Ascending aorta (tissue), 2 donors: ENCODE data around the gene ABL1. TPM values are rescaled to one million over a fixed set of nuclear protein-coding genes. Genes with fewer than 3 reads are reported as not detected.

ENCODE experiments used
- DNase-seq, 2 donors: peaks; one replicate each; pipeline ENCODE4 v3.0.0-alpha.2; 2019; ENCODE audit warnings: low spot score in 2 of 2
- H3K27ac ChIP-seq, 2 donors: fragments of 200-600 bp; sonication (generic); one replicate each; pipeline ENCODE4 v1.5.1; 2016 to 2017; ENCODE audit warnings: mild to moderate bottlenecking in 1 of 2
- H3K27me3 ChIP-seq: fragments of 200-600 bp; sonication (generic); one replicate; pipeline ENCODE4 v1.5.1; 2017
- H3K36me3 ChIP-seq, 2 donors: fragments of 200-600 bp; sonication (generic); one replicate each; pipeline ENCODE4 v1.5.1; 2016
- H3K4me1 ChIP-seq, 2 donors: fragments of 200-600 bp; sonication (generic); one replicate each; pipeline ENCODE4 v1.5.1; 2016 to 2017; ENCODE audit warnings: mild to moderate bottlenecking in 1 of 2
- H3K4me3 ChIP-seq, 2 donors: fragments of 200-600 bp; sonication (generic); one replicate each; pipeline ENCODE4 v1.5.1; 2016 to 2017; ENCODE audit warnings: mild to moderate bottlenecking in 1 of 2
- H3K9me3 ChIP-seq, 2 donors: fragments of 200-600 bp; sonication (generic); one replicate each; pipeline ENCODE4 v1.5.1; 2016
- intact Hi-C: fragments of 100-400 bp; cut with DNase I; formaldehyde crosslinking; loops from one replicate; pipeline ENCODE4 v1.15.1; 2023
- total RNA-seq: library from RNA; depleted of rRNA; stranded (reverse); fragments of >200 nt; gene quantifications from one replicate; pipeline ENCODE4 v1.1.0, GENCODE V29; 2016
- TF ChIP-seq, protein P1 (sequence below), 3 experiments: fragments of 200-600 bp in 2 of 3; fragments of 450-650 bp in 1 of 3; sonication (generic) in 2 of 3; IDR thresholded peaks; one replicate each; pipeline ENCODE4 v1.5.1; 2016 to 2019; ENCODE audit warnings: antibody characterized with exemption in 3 of 3, mild to moderate bottlenecking in 1 of 3, moderate library complexity in 1 of 3

ABL1 gene
- total RNA-seq, 1 donor from 2014 or later: 99.1 TPM

DNA sequence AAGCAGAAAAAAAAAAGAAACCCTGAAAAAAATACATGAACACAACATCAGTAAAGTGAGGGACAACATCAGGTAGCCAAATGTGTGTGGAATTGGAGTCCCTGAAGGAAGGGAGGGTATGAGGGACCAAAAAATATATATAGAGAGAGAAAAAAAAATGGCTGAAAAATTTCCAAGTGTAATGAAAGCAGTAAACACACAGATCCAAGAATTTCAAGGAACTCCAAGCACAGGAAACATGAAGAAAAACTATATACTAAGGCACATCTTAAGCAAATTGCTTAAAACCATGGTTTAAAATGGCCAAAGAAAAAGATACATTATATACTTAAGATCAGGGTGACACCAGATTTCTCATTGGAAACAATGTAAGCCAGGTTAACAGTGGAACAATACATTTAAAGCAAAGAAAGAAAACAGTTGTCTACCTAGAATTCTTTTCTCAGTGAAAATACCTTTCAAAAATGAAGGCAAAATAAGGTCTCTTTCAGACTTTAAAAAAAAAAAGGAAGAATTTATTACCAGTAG is 24.4 kb upstream of the ABL1 start:
- H3K4me1 ChIP-seq: no peaks in the 10 kb centered on the region
- TF ChIP-seq, protein P1, sequence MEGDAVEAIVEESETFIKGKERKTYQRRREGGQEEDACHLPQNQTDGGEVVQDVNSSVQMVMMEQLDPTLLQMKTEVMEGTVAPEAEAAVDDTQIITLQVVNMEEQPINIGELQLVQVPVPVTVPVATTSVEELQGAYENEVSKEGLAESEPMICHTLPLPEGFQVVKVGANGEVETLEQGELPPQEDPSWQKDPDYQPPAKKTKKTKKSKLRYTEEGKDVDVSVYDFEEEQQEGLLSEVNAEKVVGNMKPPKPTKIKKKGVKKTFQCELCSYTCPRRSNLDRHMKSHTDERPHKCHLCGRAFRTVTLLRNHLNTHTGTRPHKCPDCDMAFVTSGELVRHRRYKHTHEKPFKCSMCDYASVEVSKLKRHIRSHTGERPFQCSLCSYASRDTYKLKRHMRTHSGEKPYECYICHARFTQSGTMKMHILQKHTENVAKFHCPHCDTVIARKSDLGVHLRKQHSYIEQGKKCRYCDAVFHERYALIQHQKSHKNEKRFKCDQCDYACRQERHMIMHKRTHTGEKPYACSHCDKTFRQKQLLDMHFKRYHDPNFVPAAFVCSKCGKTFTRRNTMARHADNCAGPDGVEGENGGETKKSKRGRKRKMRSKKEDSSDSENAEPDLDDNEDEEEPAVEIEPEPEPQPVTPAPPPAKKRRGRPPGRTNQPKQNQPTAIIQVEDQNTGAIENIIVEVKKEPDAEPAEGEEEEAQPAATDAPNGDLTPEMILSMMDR (IDR thresholded peaks at IDR 0.05): no peak
- H3K9me3 ChIP-seq: no peaks in the 10 kb centered on the region
- intact Hi-C loops: no loop called here
- DNase-seq: no peak
- no peaks in the 10 kb centered on the region for H3K36me3 ChIP-seq
- H3K4me3 ChIP-seq: no peak overlapping the region
- no peaks in the 10 kb centered on the region for H3K27me3 ChIP-seq
- H3K27ac ChIP-seq: no peak overlapping the region

GRCh38 chr9:130815242-130815808 is 19.7 kb upstream of the ABL1 start:
- no peaks in the 10 kb centered on the region for H3K27me3 ChIP-seq
- no peak for DNase-seq
- no peak overlapping the region for H3K27ac ChIP-seq
- H3K9me3 ChIP-seq: peaks cover 0 to 6% of the 10 kb centered on the region in 2 donors
- TF ChIP-seq, protein P1 (IDR thresholded peaks at IDR 0.05): no peak
- H3K4me1 ChIP-seq: no peaks in the 10 kb centered on the region
- no peak overlapping the region for H3K4me3 ChIP-seq
- H3K36me3 ChIP-seq: no peaks in the 10 kb centered on the region
- intact Hi-C loops: no loop called here

GRCh38 chr9:130817914-130818313 is 17.1 kb upstream of the ABL1 start:
- no peak overlapping the region for H3K27ac ChIP-seq
- DNase-seq: no peak
- peaks cover 0 to 6% of the 10 kb centered on the region in 2 donors for H3K9me3 ChIP-seq
- TF ChIP-seq, protein P1 (IDR thresholded peaks at IDR 0.05): no peak
- H3K4me3 ChIP-seq: no peak overlapping the region
- intact Hi-C loops: no loop called here
- no peaks in the 10 kb centered on the region for H3K4me1 ChIP-seq
- no peaks in the 10 kb centered on the region for H3K27me3 ChIP-seq
- H3K36me3 ChIP-seq: no peaks in the 10 kb centered on the region

DNA sequence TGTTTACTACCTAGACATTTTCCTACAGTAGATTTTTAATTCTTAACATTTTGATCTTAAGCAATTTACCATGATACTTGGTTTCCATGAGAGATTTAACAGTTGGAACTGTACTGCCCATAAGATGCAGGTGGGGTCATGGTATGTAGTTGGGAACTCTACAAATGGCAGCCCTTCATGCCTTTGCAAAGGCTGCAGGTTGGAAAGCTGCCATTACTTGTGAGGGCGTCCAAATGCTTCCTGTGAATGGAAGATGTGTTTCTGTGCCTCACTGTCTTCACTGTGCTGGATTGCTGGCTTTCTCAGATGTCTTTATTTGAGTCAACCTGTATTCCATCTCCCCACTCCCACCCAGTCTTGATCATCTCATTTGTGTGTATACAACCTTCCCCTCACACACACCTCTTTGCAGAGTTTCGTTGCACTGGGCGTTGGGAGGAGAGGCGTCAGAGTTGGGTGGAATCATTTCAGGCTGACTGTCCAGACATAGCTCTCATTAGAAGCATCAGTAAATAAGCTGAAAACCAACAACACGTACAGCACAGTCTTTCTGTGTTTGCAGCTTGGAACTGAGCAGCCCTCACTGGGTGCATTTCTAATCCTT is 14.8 kb upstream of the ABL1 start:
- intact Hi-C loops: no loop called here
- TF ChIP-seq, protein P1 (IDR thresholded peaks at IDR 0.05): no peak
- H3K27me3 ChIP-seq: no peaks in the 10 kb centered on the region
- no peak for DNase-seq
- H3K36me3 ChIP-seq: no peaks in the 10 kb centered on the region
- H3K4me1 ChIP-seq: peaks cover 0 to 12% of the 10 kb centered on the region in 2 donors
- H3K27ac ChIP-seq: no peak overlapping the region
- peaks cover 0 to 6% of the 10 kb centered on the region in 2 donors for H3K9me3 ChIP-seq
- no peak overlapping the region for H3K4me3 ChIP-seq

GRCh38 chr9:130823435-130823834 is 11.6 kb upstream of the ABL1 start:
- Histone ChIP-seq H3K4me1 (peaks cover 0 to 20% of the 10 kb centered on the region in 2 donors), H3K4me3 (no peak overlapping the region), H3K36me3 (no peaks in the 10 kb centered on the region), H3K27me3 (no peaks in the 10 kb centered on the region), H3K27ac (peak overlapping the region; percentile 76 to 87), H3K9me3 (no peaks in the 10 kb centered on the region)
- TF ChIP-seq, protein P1 (IDR thresholded peaks at IDR 0.05): no peak
- DNase-seq: no peak
- intact Hi-C loops: no loop called here
